OCI-M1 (cell line): Measurements from ENCODE around the gene GALNT18.

Source experiments
- DNase-seq: peaks from one replicate; lab custom pipeline; 2025; lab: John Stamatoyannopoulos, UW

The GALNT18 gene

GRCh38 chr11:11565636-11566035 is 56.2 kb downstream of the GALNT18 start:
- DNase-seq, result no peak

DNA sequence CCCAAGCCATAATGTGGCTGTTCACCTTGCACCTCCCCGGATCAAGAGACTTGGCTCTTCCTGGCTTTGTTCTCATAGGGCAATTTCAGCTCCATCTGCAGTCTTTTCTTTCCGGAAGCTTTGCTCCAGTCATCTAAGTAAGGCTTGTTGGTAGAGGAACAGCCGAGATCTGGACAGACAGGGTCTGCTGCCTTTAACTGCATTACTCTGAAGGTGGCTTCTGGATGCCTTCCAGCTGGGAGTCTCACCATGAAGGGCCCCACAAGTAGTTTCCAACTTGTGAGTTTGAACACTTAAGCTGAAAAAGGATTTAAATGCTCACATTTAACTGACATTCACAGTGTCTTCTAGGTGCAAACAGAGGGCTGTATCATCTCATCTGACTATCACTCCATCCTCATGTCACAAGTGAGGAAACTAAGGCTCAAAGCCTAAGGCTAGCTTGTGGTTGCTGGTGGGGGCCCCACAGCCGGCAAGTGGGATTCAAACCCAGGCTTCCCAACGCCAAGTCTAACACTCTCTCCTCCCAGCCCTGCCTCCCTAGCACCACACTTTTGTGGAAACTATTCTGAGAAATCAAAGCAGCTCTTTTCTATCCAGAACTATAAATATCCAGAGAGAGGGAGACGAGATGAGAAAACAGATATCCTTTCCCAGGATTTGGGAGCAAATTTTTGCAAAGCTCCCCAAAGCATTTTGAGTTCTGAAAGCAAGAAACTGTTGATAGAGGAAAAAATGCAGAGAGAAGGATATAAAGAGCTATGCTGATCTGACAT is 58.4 kb downstream of the GALNT18 start:
- DNase-seq, result no peak

DNA sequence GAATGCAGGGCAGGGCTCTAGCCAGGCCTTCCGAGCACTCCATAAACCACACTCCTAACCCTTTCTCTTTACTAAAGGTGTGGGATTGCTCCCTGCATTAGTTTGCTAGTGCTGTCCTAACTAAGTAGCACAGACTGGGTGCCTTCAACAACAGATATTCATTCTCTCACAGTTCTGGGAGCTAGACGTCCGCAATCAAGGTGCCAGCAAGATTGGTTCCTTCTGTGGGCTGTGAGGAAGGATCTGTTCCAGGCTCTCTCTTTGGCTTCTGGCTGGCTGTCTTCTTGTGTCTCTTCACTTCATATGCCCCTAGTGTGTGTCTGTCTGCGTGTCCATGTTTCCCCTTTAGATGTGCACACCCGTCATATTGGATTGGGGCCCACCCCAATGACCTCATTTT is 59.8 kb downstream of the GALNT18 start:
- DNase-seq, result no peak

DNA sequence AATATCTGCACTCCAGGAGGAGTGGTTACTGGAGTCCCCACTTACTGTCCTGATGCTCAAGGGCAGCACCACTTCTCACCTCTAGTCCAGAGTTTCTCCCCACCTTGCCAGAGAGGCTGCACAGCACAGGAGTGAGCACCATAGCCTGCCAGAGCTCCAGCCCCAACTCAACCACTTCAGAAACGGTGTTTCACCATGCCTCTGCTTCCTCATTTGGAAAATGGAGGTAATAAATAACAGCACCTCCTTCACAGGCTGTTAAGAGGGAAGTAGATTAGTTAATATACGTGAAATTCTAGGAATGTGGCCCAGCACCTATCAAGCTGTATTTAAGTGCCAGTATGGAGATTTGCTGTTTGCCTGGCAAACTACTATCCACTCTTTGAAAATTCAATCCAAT is 63.0 kb downstream of the GALNT18 start:
- no peak for DNase-seq

GRCh38 chr11:11558396-11558795 is 63.4 kb downstream of the GALNT18 start:
- no peak for DNase-seq

GRCh38 chr11:11555208-11555607 is 66.6 kb downstream of the GALNT18 start:
- DNase-seq, result no peak

- DNase-seq, result no peak
Observed at GRCh38 chr11:11553573-11553972, 68.2 kb downstream of the GALNT18 start.

DNA sequence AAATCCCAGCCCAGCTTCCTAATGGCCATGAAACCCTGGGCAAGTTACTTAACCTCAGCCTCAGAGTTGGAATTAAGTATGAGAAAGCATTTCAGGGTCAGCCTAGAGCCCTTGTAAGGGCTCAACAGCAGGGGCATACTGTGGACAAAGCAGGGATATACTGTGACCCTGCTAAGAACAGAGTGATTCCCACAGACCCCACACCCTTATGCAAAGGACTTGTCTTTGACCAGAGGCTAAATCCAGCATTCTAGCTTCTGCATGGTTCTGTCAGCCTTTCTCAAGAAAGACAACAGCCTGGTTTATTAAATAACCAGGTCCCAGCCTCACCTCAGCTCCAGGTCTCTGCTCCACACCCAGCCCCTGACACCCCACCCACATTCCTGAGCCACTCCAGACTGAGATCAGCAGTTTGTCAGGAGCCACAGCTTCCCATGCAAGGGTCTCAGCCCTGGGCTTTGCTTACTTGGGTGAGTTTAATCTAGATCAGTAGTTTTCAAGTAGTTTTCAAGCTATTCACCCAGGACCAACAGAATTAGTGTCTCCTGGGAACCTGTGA is 69.2 kb downstream of the GALNT18 start:
- no peak for DNase-seq

- DNase-seq, result no peak
Observed at GRCh38 chr11:11550534-11550933, 71.3 kb downstream of the GALNT18 start.

- no peak for DNase-seq
Observed at GRCh38 chr11:11545285-11546275, 76.2 kb downstream of the GALNT18 start.

DNA sequence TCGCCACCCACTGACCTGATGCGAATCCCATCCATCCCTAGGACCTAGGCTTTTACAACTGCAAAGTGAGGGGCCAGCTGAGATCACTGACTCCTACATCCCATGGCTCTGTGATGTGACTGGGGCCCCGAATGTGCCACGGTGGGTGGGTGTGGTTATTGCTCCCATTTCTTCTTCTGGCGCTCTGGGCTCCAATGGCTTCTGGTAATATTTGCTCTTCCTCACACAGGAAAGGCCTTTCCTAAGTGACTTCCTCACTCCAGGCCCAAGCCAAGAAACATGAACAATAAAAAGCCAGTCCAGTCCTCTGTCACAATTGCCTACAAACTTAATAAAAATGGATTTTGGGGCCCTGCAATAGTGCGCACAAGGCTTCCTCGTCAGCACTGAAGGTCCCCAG is 78.1 kb downstream of the GALNT18 start:
- no peak for DNase-seq

DNA sequence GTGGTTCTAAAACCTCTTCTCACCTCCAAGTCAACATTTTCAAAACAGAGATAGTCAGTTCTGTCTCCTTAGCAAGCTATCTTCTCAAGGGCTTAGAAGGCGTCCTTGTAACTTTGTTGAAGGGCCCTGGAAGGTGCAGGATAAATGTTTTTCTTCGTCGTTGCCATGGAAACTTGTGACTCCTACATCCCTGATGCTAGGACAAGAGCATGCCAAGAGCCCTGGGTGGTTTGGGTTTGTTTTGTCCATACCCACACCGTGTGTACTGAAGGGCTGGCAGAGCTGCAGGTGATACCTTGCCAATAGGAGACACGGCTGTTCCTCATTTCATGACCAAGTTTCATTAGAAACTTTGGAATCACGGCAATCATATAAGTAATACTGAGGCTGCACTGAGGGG is 81.6 kb downstream of the GALNT18 start:
- no peak for DNase-seq

DNA sequence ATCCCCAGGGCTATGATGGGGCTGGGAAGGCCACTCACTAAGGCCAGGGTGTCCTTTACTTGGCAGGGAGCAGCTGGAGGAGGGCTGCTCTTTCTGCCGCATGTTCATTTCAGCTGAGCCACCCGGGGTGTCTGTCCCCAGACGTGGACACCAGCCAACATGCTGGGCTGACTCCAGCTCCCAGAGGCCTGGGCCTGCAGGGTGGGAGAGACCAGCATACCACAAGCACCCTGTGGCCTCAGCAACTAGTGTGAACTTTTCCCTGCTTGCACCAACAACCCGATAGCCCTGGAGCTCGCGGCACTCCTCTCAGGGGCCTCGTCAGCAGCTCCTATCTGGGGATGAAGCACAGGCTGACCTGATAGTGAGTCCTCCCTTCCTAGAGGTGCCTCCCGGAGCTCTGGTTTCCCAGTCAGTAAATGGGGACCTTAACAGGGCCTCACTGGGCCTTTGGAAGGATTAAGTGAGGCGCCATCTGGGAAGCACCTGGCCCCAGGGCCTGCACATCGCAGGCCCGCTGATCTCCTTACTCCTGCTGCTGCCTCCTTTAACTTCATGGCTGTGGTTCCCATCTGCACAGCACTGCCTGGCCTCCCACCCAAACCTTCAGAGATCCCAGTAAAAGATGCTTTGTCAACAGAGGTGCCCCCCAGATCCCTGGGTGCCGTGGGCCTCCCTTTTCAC is 83.4 kb downstream of the GALNT18 start:
- DNase-seq, result no peak

GRCh38 chr11:11537871-11538270 is 83.9 kb downstream of the GALNT18 start:
- DNase-seq, result no peak

- DNase-seq, result no peak
Observed at GRCh38 chr11:11537372-11537771, 84.4 kb downstream of the GALNT18 start.

GRCh38 chr11:11536650-11537049 is 85.2 kb downstream of the GALNT18 start:
- DNase-seq, result no peak

- no peak for DNase-seq
Observed at GRCh38 chr11:11535611-11536010, 86.2 kb downstream of the GALNT18 start.

GRCh38 chr11:11534981-11535380 is 86.8 kb downstream of the GALNT18 start:
- DNase-seq, result no peak

- no peak for DNase-seq
Observed at GRCh38 chr11:11533751-11534150, 88.1 kb downstream of the GALNT18 start.

GRCh38 chr11:11533057-11533456 is 88.7 kb downstream of the GALNT18 start:
- DNase-seq, result no peak

- DNase-seq, result no peak
Observed at GRCh38 chr11:11532574-11532973, 89.2 kb downstream of the GALNT18 start.
